GM12872 (cell line): Measurements from ENCODE around the gene ZC3H7A.

Experiments
- TF ChIP-seq, protein P1 (sequence below): IDR thresholded peaks from 3 replicates; pipeline ENCODE4 v1.5.1; 2011; ENCODE audit warnings: low read depth, mild to moderate bottlenecking, low read length, moderate library complexity; ENCODE audit not compliant: insufficient read depth

The ZC3H7A gene

DNA sequence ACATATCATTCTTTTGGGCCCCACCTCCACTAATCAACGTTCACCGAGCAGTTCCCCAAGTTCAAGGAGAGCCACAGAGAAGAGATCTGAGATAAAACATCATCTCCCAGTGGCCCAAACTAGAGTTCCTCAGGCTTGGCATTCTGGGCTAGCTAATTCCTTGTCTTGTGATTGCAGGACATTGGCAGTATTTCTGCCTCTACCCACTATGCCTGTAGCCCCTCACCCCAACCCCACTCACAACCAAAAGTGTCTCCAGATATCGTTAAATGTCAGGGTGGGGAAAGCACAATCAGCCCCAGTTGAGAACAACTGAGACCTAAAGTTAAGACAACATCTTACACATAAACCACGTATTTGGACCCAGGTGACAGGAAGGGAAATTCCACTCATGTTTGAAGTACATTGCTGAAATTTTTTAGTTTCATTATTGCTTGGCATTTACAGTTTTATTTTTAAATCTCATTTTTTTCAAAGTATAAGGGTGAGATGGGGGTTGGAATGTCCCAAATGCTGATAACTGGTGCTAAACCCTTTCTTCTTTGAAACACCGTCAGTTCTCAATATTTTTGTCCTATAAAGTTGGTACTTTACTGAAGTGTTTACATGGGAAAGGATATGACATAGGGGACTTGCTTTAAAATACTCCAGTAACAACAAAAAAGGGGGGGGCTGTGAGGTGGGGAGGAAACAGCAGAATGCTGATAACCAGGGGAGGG, 13.6 kb downstream of the ZC3H7A start:
- TF ChIP-seq, protein P1, sequence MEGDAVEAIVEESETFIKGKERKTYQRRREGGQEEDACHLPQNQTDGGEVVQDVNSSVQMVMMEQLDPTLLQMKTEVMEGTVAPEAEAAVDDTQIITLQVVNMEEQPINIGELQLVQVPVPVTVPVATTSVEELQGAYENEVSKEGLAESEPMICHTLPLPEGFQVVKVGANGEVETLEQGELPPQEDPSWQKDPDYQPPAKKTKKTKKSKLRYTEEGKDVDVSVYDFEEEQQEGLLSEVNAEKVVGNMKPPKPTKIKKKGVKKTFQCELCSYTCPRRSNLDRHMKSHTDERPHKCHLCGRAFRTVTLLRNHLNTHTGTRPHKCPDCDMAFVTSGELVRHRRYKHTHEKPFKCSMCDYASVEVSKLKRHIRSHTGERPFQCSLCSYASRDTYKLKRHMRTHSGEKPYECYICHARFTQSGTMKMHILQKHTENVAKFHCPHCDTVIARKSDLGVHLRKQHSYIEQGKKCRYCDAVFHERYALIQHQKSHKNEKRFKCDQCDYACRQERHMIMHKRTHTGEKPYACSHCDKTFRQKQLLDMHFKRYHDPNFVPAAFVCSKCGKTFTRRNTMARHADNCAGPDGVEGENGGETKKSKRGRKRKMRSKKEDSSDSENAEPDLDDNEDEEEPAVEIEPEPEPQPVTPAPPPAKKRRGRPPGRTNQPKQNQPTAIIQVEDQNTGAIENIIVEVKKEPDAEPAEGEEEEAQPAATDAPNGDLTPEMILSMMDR, result no peak

DNA sequence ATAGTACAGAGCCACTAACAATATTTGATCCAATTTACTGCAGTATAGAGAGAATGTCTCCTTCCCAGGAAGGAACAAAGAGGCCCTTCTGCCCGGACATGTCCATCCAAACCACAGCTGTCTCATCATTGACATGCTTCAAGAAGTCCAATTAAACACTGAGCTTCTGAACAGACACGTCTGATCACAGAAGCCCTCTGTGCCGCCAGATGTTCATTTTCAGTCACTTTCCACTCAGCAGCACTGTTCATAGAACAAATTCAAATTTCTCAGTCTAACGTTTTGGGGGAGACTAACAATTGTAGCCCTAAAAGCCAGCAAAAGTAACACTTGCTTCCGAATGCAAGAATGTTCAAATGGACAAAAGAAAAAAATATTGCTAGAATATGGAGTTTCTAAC, 15.3 kb downstream of the ZC3H7A start:
- TF ChIP-seq, protein P1, result no peak

DNA sequence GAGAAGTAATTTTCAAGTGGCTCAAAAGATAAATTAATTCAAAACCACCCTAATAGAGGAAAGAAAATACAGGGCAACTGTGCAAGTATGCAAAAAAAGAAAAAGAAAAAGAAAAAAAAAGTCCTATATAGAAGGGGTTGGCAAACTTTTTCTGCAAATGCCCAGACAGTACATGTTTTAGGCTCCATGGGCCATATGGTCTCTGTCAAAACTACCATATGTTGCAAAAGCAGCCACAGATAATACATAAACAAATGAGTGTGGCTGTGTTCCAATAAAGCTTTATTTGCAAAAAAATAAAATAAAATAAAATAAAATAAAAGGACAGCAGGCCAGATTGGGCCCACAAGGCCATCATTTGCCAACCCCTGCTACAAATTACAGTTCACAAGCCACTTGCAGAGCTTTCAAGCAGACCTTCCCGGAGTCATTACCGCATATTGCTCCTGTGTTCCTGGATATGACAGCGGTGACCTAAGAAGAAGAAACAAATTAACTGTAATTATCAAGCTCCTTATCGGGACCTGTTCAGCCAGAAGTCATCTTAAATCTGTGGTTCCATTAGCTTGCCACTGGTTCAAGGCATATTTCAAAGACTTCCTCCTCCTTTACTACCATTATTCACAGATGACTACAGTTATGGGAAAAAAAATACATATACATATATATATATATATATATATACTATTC, 15.9 kb downstream of the ZC3H7A start:
- TF ChIP-seq, protein P1, result no peak

DNA sequence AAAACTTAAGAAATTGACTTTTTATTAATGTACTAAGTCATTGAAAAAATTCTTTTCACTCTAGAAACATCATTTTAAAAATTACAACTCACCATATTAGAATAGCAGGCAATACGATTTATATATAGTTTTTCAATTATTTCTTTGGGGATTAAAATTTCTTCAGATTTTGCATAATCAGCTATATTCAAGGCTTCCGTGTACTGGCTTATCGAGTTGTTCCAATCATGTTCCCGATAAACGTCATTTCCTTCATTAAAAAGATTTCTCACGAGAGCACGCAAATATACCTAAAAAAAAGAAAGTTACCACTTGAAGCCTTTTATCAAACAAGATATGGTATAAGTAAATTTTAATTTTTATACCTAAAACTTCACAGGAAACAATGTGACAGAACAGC, 18.0 kb downstream of the ZC3H7A start:
- TF ChIP-seq, protein P1, result no peak

DNA sequence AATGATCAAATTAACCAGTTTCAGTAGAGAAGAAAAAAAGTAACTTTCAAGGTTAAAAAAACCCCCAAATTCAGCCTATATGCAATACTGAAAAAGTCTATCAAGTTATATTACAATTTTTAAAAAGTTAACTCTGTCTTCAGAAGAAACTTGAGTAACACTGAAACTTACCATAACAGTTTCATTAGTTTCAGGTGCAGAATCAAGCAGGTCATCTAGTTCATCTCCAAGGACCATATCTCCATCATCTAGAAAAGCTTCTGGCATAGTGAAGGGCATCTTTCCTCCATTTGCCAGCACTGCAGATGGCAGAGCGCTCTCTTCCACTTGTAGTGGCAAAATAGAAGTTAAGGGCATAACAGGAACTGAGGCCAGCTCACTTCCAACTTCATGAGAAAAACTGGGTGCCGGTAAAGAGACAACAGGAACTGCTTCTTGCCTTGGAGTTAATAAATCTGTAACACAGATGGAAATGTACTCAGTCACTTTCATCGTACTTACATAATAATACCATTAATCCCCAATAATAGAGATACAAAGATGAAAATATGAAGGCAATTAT, 22.9 kb downstream of the ZC3H7A start:
- TF ChIP-seq, protein P1, result no peak

DNA sequence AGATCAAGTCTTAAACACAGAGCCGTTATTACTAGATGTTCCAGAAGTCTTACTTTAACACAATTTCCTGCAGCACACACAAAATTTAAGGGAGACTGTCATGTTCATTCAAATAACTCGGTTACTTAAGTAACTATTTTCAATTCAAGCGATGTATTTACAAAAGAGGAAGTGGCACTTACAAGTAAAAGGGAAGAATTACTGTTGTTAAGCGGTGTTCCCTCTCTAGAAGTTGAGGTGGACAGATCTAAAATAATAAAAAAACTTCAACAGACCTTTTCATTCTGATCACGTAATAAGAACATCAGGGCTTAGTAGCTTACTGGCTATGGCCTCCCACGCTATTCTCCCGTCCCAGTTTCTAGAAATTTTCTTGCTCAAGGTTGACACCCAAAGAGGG, 28.2 kb downstream of the ZC3H7A start:
- TF ChIP-seq, protein P1, result no peak

DNA sequence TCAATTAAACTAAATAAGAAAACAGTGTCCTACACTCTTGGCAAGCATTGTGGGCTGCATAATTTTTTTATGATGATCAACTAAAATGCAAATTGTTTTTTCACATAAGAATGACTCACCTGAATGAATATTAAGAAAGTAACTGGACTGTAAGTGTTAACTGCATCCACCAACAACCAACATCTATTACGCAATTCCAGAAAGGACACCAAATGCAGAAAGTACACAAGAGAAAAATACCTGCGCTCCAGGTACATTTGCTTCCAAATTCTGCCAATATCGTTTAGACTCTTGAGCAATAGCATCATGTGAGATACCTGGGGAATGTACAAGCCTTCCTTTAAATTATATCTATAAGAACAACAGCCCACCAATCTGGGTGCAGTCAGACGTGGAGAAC, 34.6 kb downstream of the ZC3H7A start:
- TF ChIP-seq, protein P1, result no peak
